GM23338 (cell line): ENCODE measurements around the gene AP1S3. TPM values are rescaled to one million over a fixed set of nuclear protein-coding genes. Genes with fewer than 3 reads are reported as not detected.

Experiments used
- ATAC-seq: fragments of 200-7000 bp; cut with Tn5 transposase; 3 replicates; pipeline ENCODE4 v1.9.1; 2020
- DNase-seq: peaks from one replicate; pipeline ENCODE4 v3.0.0-alpha.2; 2015; ENCODE audit warnings: low spot score
- H2AFZ ChIP-seq: fragments of 200-600 bp; sonication (generic); 2 replicates; pipeline ENCODE4 v1.8.0; 2016; ENCODE audit warnings: antibody characterized with exemption, mild to moderate bottlenecking, moderate library complexity
- H3F3A ChIP-seq: fragments of 200-600 bp; sonication (generic); replicated peaks from 2 replicates; pipeline ENCODE4 v1.8.0; 2017; ENCODE audit warnings: antibody characterized with exemption, mixed run types, low read depth
- H3K27ac ChIP-seq: fragments of 200-600 bp; sonication (generic); 2 replicates; pipeline ENCODE4 v1.6.1; 2016; ENCODE audit warnings: low read depth
- H3K27me3 ChIP-seq: fragments of 200-600 bp; sonication (generic); 2 replicates; pipeline ENCODE4 v1.8.0; 2016; ENCODE audit warnings: mild to moderate bottlenecking, mixed run types, moderate library complexity; ENCODE audit not compliant: insufficient read depth
- H3K36me3 ChIP-seq: fragments of 200-600 bp; sonication (generic); 2 replicates; pipeline ENCODE4 v1.8.0; 2016; ENCODE audit warnings: mild to moderate bottlenecking; ENCODE audit not compliant: insufficient read depth
- H3K4me1 ChIP-seq: fragments of 200-600 bp; sonication (generic); 2 replicates; pipeline ENCODE4 v1.8.0; 2016; ENCODE audit warnings: mild to moderate bottlenecking, moderate library complexity; ENCODE audit not compliant: insufficient read depth
- H3K4me2 ChIP-seq: fragments of 200-600 bp; sonication (generic); 2 replicates; pipeline ENCODE4 v1.7.1; 2017; ENCODE audit warnings: mixed run types
- H3K4me3 ChIP-seq: fragments of 200-600 bp; sonication (generic); 2 replicates; pipeline ENCODE4 v1.6.1; 2016; ENCODE audit warnings: mixed run types
- H3K79me2 ChIP-seq: fragments of 200-600 bp; sonication (generic); replicated peaks from 2 replicates; pipeline ENCODE4 v1.8.0; 2017; ENCODE audit warnings: mild to moderate bottlenecking; ENCODE audit not compliant: insufficient read depth
- H3K9me2 ChIP-seq: fragments of 200-600 bp; sonication (generic); 2 replicates; pipeline ENCODE4 v1.8.0; 2017; ENCODE audit not compliant: insufficient read depth
- H4K20me1 ChIP-seq: fragments of 200-600 bp; sonication (generic); replicated peaks from 2 replicates; pipeline ENCODE4 v1.8.0; 2017; ENCODE audit warnings: mild to moderate bottlenecking; ENCODE audit not compliant: insufficient read depth
- H3K27ac Mint-ChIP-seq: 2 replicates; pipeline ENCODE4 v1.8.0; 2020; ENCODE audit warnings: inconsistent platforms, mild to moderate bottlenecking, moderate library complexity, mixed read lengths
- H3K27me3 Mint-ChIP-seq: 3 replicates; pipeline ENCODE4 v1.8.0; 2022; ENCODE audit warnings: low read depth, mild to moderate bottlenecking, moderate library complexity, mixed read lengths, inconsistent platforms; ENCODE audit not compliant: insufficient read depth, poor library complexity
- H3K36me3 Mint-ChIP-seq: 3 replicates; pipeline ENCODE4 v1.8.0; 2021; ENCODE audit warnings: low read depth, mild to moderate bottlenecking, inconsistent platforms, moderate library complexity, mixed read lengths
- H3K4me1 Mint-ChIP-seq: 3 replicates; pipeline ENCODE4 v1.8.0; 2020; ENCODE audit warnings: mild to moderate bottlenecking, inconsistent platforms, mixed read lengths
- H3K4me3 Mint-ChIP-seq: 3 replicates; pipeline ENCODE4 v1.8.0; 2021; ENCODE audit warnings: moderate library complexity, mild to moderate bottlenecking, inconsistent platforms, mixed read lengths
- H3K9me3 Mint-ChIP-seq: 3 replicates; pipeline ENCODE4 v1.8.0; 2020; ENCODE audit warnings: moderate library complexity, mild to moderate bottlenecking, inconsistent platforms, mixed read lengths
- CTCF ChIP-seq, 2 experiments: fragments of 200-600 bp in 1 of 2; sonication (generic) in 1 of 2; conservative IDR thresholded peaks; 2 replicates each; pipeline versions ENCODE4 v1.5.1 to v1.6.1; 2016 to 2017; ENCODE audit warnings: antibody characterized with exemption in 2 of 2, low read depth in 2 of 2, mild to moderate bottlenecking in 2 of 2, moderate library complexity in 1 of 2
- EZH2 ChIP-seq: fragments of 200-600 bp; sonication (generic); IDR thresholded peaks from one replicate; pipeline ENCODE4 v1.8.0; 2017; ENCODE audit warnings: antibody characterized with exemption, mild to moderate bottlenecking, low read depth; ENCODE audit not compliant: unreplicated experiment
- EZH2phosphoT487 ChIP-seq: fragments of 200-600 bp; sonication (generic); IDR thresholded peaks from one replicate; pipeline ENCODE4 v1.8.1; 2018; ENCODE audit warnings: antibody characterized with exemption; ENCODE audit not compliant: unreplicated experiment
- POLR2AphosphoS5 ChIP-seq: IDR thresholded peaks from 2 replicates; pipeline ENCODE4 v1.6.1; 2016; ENCODE audit warnings: antibody characterized with exemption, low read depth
- STAT1 ChIP-seq: IDR thresholded peaks from one replicate; pipeline ENCODE4 v1.6.1; 2016; ENCODE audit warnings: antibody characterized with exemption; ENCODE audit not compliant: unreplicated experiment
- ZNF331 ChIP-seq: fragments of 250-450 bp; sonication (Bioruptor Pico); IDR thresholded peaks from 2 replicates; pipeline ENCODE4 v1.5.0; 2020; ENCODE audit warnings: low read depth, mild to moderate bottlenecking, moderate library complexity
- polyA plus RNA-seq: library from polyadenylated mRNA; unstranded; fragments of >200 nt; fragmentation: Nextera tagmentation; extraction: Ambion mirVana; gene quantifications from 2 replicates; pipeline ENCODE4 v1.2.1, GENCODE V29; 2016
- total RNA-seq: library from RNA; depleted of rRNA; stranded (reverse); fragments of >200 nt; shearing (Covaris generic); gene quantifications from 2 replicates; pipeline ENCODE4 v1.2.3, GENCODE V29; 2014
- TF ChIP-seq, protein P1 (sequence below): IDR thresholded peaks from one replicate; pipeline ENCODE4 v1.6.1; 2018; ENCODE audit warnings: antibody characterized with exemption; ENCODE audit not compliant: unreplicated experiment
- TF ChIP-seq, protein P2 (sequence below): fragments of 250-450 bp; sonication (Bioruptor Pico); IDR thresholded peaks from 2 replicates; pipeline ENCODE4 v1.5.0; 2020; ENCODE audit warnings: mild to moderate bottlenecking, moderate library complexity
- TF ChIP-seq, protein P3 (sequence below): IDR thresholded peaks from 2 replicates; pipeline ENCODE4 v1.6.1; 2016; ENCODE audit warnings: antibody characterized with exemption

Gene AP1S3
- total and polyA plus RNA-seq, 2 experiments from 2014 or later: 8.8 to 25.5 TPM

- Histone ChIP-seq H3K4me3 (no peak overlapping the region), H3K27me3 (no peaks in the 10 kb centered on the region), H3F3A (no peaks in the 10 kb centered on the region; the same call in 1 of the 2 replicates), H3K79me2 (no peaks in the 10 kb centered on the region), H3K9me2 (no peaks in the 10 kb centered on the region), H3K4me2 (no peak overlapping the region), H3K36me3 (peaks cover 46% of the 10 kb centered on the region), H2AFZ (no peak overlapping the region), H4K20me1 (no peaks in the 10 kb centered on the region; the same call in none of the 2 replicates), H3K27ac (no peak overlapping the region), H3K4me1 (no peaks in the 10 kb centered on the region)
- no peak for ATAC-seq
- no peak overlapping the region for H3K4me3 Mint-ChIP-seq
- no peaks in the 10 kb centered on the region; the same call in 2 of the 3 replicates for H3K4me1 Mint-ChIP-seq
- peaks cover 79% of the 10 kb centered on the region for H3K36me3 Mint-ChIP-seq
- H3K9me3 Mint-ChIP-seq: no peaks in the 10 kb centered on the region
- H3K27ac Mint-ChIP-seq: no peak overlapping the region
- no peak for DNase-seq
- H3K27me3 Mint-ChIP-seq: no peaks in the 10 kb centered on the region
- no peak for TF ChIP-seq STAT1
- no peak for TF ChIP-seq EZH2phosphoT487
- TF ChIP-seq, protein P1, sequence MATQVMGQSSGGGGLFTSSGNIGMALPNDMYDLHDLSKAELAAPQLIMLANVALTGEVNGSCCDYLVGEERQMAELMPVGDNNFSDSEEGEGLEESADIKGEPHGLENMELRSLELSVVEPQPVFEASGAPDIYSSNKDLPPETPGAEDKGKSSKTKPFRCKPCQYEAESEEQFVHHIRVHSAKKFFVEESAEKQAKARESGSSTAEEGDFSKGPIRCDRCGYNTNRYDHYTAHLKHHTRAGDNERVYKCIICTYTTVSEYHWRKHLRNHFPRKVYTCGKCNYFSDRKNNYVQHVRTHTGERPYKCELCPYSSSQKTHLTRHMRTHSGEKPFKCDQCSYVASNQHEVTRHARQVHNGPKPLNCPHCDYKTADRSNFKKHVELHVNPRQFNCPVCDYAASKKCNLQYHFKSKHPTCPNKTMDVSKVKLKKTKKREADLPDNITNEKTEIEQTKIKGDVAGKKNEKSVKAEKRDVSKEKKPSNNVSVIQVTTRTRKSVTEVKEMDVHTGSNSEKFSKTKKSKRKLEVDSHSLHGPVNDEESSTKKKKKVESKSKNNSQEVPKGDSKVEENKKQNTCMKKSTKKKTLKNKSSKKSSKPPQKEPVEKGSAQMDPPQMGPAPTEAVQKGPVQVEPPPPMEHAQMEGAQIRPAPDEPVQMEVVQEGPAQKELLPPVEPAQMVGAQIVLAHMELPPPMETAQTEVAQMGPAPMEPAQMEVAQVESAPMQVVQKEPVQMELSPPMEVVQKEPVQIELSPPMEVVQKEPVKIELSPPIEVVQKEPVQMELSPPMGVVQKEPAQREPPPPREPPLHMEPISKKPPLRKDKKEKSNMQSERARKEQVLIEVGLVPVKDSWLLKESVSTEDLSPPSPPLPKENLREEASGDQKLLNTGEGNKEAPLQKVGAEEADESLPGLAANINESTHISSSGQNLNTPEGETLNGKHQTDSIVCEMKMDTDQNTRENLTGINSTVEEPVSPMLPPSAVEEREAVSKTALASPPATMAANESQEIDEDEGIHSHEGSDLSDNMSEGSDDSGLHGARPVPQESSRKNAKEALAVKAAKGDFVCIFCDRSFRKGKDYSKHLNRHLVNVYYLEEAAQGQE: no peak
- no peak for TF ChIP-seq CTCF (conservative IDR thresholded peaks at IDR 0.05; ENCODE audit: low read depth in 2 of 2)
- no peak for TF ChIP-seq POLR2AphosphoS5
- TF ChIP-seq, protein P2, sequence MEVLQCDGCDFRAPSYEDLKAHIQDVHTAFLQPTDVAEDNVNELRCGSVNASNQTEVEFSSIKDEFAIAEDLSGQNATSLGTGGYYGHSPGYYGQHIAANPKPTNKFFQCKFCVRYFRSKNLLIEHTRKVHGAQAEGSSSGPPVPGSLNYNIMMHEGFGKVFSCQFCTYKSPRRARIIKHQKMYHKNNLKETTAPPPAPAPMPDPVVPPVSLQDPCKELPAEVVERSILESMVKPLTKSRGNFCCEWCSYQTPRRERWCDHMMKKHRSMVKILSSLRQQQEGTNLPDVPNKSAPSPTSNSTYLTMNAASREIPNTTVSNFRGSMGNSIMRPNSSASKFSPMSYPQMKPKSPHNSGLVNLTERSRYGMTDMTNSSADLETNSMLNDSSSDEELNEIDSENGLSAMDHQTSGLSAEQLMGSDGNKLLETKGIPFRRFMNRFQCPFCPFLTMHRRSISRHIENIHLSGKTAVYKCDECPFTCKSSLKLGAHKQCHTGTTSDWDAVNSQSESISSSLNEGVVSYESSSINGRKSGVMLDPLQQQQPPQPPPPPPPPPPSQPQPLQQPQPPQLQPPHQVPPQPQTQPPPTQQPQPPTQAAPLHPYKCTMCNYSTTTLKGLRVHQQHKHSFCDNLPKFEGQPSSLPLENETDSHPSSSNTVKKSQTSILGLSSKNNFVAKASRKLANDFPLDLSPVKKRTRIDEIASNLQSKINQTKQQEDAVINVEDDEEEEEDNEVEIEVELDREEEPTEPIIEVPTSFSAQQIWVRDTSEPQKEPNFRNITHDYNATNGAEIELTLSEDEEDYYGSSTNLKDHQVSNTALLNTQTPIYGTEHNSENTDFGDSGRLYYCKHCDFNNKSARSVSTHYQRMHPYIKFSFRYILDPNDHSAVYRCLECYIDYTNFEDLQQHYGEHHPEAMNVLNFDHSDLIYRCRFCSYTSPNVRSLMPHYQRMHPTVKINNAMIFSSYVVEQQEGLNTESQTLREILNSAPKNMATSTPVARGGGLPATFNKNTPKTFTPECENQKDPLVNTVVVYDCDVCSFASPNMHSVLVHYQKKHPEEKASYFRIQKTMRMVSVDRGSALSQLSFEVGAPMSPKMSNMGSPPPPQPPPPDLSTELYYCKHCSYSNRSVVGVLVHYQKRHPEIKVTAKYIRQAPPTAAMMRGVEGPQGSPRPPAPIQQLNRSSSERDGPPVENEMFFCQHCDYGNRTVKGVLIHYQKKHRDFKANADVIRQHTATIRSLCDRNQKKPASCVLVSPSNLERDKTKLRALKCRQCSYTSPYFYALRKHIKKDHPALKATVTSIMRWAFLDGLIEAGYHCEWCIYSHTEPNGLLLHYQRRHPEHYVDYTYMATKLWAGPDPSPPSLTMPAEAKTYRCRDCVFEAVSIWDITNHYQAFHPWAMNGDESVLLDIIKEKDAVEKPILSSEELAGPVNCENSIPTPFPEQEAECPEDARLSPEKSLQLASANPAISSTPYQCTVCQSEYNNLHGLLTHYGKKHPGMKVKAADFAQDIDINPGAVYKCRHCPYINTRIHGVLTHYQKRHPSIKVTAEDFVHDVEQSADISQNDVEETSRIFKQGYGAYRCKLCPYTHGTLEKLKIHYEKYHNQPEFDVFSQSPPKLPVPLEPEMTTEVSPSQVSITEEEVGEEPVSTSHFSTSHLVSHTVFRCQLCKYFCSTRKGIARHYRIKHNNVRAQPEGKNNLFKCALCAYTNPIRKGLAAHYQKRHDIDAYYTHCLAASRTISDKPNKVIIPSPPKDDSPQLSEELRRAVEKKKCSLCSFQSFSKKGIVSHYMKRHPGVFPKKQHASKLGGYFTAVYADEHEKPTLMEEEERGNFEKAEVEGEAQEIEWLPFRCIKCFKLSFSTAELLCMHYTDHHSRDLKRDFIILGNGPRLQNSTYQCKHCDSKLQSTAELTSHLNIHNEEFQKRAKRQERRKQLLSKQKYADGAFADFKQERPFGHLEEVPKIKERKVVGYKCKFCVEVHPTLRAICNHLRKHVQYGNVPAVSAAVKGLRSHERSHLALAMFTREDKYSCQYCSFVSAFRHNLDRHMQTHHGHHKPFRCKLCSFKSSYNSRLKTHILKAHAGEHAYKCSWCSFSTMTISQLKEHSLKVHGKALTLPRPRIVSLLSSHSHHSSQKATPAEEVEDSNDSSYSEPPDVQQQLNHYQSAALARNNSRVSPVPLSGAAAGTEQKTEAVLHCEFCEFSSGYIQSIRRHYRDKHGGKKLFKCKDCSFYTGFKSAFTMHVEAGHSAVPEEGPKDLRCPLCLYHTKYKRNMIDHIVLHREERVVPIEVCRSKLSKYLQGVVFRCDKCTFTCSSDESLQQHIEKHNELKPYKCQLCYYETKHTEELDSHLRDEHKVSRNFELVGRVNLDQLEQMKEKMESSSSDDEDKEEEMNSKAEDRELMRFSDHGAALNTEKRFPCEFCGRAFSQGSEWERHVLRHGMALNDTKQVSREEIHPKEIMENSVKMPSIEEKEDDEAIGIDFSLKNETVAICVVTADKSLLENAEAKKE: no peak
- no peak for TF ChIP-seq EZH2
- TF ChIP-seq ZNF331: no peak
- TF ChIP-seq, protein P3, sequence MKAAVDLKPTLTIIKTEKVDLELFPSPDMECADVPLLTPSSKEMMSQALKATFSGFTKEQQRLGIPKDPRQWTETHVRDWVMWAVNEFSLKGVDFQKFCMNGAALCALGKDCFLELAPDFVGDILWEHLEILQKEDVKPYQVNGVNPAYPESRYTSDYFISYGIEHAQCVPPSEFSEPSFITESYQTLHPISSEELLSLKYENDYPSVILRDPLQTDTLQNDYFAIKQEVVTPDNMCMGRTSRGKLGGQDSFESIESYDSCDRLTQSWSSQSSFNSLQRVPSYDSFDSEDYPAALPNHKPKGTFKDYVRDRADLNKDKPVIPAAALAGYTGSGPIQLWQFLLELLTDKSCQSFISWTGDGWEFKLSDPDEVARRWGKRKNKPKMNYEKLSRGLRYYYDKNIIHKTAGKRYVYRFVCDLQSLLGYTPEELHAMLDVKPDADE: no peak
Observed at GRCh38 chr2:223880796-223881195, 43.4 kb upstream of the AP1S3 start.
